GM21619 (cell line): ENCODE results near the gene ZNF692.
"Not testable (repeated sequence)": the region's sequence is repeated elsewhere in the genome, so short reads cannot be mapped to it uniquely, and the experiment has no call there.

ENCODE experiments used
- ATAC-seq: cut with Tn5 transposase; IDR thresholded peaks from one replicate; pipeline ENCODE4 v1.9.1; 2021; ENCODE audit not compliant: unreplicated experiment

ZNF692 gene, protein sequence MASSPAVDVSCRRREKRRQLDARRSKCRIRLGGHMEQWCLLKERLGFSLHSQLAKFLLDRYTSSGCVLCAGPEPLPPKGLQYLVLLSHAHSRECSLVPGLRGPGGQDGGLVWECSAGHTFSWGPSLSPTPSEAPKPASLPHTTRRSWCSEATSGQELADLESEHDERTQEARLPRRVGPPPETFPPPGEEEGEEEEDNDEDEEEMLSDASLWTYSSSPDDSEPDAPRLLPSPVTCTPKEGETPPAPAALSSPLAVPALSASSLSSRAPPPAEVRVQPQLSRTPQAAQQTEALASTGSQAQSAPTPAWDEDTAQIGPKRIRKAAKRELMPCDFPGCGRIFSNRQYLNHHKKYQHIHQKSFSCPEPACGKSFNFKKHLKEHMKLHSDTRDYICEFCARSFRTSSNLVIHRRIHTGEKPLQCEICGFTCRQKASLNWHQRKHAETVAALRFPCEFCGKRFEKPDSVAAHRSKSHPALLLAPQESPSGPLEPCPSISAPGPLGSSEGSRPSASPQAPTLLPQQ

DNA sequence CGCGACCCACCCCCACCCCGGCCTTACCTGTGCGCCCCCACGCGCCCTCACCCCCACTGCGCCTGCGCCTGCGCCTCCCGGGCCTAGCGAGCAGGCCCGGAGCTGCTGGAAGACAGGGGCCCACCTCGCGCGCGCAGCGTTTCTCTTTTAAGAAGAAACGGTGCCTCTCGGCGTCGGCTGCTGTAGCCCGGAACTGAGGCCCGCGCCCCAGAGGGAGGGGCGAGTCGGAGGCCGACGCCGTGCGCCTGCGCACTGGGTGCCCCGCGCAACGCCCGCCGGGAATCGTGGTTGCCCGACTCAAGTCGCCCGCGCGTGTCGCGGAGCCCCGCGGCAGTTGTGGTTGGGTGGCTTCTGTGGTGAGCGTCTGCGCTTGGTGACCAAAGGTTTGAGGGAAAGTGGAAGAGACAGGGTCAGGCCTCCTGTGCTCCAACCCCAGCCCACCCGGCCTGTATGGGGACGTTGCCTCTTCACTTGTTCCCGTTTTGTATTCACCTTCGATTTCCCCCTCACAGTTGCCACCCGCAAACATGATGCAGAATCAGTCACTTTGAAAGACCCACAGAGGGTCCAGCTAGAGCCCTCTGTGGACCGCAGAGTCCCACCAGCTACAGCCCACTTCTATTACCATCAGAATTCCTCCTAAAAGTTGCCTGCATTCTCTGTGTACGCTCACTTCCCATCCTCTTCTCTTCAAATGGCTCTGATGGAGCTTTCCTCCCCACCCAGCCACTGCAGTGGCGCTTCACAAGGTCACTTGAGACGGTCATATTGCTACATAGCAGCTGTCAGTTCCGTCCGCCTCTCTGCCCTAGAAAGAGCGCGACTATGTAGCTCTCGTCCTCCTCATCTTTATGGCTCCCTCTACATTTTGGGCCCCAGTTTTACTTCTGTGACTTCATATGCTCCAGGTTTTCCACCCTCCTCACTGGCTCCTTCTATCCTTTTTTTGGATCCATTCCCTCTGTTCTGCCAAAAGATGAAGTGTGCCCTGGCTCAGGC lies at the start of gene ZNF692:
Gene ZNF692 (minus strand): TSS at position 195 of the 999 bp plus-strand sequence. CDS start 776 bp downstream, outside the sequence.
- ATAC-seq, result peak; percentile 73

DNA sequence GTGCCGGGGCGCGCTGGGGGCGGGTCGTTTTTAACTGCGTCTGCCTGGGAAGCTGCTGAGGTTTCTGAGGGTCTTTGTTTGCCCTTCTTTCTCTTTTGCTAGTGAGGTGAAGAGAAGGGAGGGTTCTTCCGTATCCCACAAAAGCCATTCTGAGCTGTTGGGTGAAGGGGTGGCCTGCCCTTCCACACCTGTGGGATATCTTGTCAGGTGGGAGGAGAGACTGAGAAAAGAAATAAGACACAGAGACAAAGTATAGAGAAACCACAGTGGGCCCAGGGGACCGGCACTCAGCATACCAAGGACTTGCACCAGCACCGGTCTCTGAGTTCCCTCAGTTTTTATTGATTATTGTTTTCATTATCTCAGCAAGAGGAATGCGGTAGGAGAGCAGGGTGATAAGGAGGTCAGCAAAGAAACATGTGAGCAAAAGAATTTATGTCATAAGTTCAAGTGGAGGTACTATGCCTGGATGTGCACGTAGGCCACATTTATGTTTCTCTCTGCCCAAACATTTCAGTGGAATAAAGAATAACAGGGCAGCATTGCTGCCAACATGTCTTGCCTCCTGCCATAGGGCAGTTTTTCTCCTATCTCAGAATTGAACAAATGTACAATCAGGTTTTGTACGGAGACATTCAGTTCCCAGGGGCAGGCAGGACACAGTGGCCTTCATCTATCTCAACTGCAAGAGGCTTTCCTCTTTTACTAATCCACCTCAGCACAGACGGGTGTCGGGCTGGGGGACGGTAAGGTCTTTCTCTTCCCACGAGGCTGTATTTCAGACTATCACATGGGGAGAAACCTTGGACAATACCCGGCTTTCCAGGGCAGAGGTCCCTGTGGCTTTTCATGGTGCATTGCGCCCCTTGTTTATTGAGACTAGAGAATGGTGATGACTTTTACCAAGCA lies 48.1 kb upstream of the ZNF692 start:
- peak; percentile 18 for ATAC-seq

DNA sequence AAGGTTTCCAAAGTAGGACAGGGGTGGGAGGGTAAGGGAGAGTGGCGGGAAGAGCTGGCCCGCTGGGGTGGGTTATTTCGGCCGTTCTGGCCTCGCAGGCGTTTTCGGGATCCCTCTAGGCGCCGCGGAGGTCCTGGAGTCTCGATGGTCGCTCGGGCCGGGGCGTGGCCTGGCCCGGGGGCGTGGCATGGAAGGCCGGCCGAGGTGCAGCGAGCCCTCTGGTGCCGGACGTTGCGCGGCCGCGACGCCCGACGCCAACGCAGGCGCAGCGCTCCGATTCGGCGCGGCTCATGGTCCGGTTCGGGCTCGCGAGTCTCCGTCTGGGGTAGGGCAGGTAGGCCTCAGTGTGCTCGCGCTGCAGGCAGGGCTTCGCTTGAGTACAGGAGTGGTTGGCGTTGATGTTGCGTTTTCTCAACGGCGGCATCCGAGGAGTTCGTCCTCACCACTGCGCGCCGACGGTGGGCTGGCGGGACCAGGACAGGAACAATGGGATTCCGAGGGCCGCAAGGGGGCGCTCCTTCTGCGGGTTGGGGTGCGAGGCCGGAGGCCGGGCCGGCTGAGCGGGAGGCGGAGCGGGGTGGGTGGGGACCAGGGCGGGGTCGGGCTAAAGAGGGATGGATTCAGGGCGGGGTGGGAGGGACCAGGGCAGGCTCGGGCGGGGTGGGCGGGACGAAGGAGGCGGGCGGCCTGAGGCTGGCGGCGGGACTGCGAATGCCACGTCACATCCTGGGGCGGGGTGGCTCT lies 47.3 kb upstream of the ZNF692 start, which contains the start of gene PGBD2:
Gene PGBD2 (plus strand): TSS at position 227 of the 744 bp plus-strand sequence. CDS start 7,628 bp downstream, outside the sequence.
- ATAC-seq, result peak; percentile 90

DNA sequence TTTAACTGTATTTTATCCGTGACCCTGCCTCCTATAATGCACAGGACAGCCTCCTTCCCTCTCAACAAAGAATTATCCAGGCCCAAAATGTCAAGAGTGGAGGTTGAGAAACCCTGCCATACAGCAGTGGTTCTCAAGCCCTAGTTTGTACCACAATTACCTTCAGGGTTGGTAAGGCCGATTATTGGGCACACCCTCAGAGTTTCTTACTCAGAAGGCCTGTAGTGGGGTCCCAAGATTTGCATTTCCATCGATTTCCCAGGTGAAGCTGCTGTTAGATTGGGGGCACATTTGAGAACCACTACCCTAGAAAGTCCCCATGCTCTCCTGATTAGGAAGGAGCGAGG lies 46.8 kb upstream of the ZNF692 start:
- ATAC-seq, result no peak

DNA sequence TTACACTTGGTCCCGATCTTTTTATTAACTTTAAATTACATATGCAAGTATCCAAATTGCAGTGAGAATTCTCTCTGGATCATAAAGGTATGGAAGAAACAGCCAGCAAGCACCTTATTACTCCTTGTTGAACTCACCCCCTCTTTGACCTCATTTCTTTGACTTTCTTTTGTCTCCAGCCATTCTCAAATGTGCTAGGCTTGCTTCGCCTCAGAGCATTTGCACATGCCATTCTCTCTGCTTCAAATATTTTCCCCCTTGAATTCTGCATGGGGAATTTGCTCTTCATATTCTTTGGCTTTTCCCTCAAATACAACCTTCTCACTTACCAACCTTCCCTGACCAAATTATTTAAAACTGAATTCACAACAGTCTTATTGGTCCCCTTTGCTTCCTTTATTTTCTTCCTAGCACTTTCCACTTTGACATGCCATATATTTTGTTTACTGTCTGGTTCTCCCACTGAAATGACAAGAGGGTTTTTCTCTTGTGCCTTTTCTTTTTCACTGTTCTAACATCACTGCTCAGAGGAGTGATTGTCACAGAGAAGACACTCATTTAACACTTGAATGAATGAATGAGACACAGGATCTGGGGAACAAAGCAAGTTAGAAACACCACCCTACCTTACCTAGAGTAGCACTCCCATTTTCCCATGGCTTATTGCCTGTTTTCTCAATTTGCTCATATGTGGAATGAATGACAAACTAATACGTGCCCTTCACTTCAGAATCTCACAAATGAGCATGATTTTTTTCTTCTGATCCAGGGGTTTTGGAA lies 45.7 kb upstream of the ZNF692 start:
- no peak for ATAC-seq

DNA sequence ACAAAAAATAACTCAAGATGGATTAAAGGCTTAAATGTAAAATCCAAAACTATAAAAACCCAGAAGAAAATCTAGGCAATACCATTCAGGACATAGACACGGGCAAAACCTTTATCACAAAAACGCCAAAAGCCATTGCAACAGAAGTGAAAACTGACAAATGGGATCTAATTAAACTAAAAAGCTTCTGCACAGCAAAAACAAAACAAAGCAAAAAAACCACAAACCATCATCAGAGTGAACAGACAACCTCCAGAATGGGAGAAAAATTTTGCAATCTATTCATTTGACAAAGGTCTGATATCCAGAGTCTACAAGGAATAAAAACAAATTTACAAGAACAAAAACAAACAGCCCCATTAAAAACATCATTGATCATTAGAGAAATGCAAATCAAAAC lies 42.7 kb upstream of the ZNF692 start:
- ATAC-seq, result no peak

DNA sequence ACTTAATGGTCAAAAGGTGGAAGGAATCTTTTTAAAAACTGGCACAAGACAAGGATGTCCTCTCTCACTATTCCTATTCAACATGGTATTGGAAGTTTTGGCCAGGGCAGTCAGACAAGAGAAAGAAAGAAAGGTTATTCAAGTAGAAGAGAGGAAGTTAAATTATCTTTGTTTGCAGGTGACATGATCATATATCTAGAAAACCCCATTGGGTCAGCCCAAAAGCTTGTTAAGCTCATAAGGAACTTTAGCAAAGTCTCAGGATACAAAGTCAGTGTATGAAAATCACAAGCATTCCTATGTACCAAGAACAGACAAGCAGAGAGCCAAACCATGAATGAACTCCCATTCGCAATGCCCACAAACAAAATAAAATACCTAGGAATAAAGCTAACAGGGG lies 41.8 kb upstream of the ZNF692 start:
- ATAC-seq, result no peak

DNA sequence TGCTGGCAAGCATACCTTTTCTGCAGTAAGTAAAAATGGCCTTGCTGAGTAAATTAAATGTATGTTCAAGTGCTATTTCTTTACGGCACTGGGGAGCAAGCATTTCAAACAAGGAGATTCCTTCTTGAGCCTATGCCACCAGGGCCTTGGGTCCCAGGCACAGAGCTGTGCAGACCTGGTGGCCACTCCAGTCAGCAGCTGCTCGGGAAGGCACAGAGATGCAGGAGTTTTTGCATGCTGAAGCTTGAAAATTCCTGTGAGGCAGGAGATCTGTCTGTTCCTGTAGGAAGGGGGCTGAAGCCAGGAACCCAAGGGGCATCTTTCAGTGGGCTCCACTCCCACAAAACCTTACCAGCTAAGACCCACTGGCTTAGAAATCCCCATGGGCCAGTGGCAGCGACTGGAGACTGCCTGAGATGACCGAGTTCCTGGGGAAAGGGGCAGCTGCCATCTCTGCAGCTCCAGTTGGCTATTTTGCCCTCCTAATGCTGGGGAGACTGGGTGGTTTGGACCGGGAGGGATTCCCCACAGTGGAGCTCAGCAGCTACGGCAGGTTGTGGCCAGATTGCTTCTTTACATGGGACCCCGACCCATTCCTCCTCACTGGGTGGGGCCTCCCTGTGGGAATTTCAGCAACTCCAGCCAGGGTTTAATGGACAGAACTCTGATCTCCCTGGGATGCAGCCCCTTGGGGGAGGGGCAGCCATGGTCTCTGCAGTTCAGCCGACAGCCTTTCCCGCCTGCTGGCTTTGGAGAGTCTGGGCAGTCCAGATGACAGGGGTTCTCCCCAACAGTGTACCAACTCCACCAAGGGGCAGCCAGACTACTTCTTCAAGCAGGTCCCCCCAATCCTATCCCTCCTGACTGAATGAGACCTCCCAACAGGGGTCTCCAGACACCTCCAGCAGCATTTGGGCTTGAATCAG lies 38.8 kb upstream of the ZNF692 start:
- no peak for ATAC-seq

DNA sequence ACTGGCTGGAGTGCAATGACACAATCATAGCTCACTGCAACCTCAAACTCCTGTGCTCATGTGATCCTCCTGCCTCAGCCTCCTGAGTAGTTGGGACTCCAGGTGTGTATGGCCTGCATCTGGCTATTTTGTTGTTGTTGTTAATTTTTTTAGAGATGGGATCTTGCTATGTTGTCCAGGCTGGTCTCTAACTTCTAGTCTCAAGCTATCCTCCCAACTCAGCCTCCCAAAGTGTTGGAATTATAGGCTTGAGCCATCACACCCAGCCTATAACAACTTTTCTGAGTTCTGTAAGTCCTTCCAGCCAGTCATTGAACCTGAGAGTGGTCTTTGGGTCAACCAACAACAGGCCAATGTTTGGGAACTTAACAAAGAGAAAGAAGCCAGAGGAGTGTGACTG lies 36.0 kb upstream of the ZNF692 start:
- ATAC-seq, result no peak

DNA sequence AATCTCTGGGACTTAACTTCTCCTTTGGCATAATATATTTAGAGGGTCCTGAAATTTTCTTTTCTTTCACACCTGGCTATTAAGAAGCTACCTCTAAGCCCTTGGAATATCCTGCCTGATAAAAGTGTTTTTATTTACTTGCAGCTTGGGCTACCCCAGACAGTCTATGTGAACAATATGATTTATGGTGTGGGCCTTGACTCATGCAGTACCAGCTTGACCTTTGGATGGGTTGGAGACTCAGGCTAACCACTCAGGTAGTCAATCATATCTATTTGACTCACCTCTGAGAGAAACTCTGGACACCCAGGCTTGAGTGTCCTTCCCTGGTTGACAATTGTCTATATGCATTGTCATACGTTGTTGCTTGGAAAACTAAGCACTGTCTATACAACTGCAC lies 33.7 kb upstream of the ZNF692 start:
- ATAC-seq, result no peak

DNA sequence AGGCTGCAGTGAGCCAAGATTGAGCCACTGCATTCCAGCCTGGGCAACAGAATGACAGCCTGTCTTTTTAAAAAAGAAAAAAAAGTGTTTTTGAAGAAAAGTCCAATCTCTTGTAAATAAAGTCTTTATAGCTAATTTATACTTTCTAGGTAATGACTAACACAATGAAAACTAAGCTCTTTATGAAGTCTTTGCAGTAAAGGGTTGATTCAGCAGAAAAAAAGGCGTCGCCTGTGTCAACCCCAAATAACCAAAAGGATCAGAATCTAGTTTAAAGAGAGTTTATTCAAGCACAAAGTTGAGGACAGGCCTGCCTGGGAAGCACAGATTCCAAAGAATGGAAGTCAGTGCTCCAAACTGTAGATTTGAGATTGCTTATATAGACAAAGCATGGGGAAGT lies 32.9 kb upstream of the ZNF692 start:
- no peak for ATAC-seq

DNA sequence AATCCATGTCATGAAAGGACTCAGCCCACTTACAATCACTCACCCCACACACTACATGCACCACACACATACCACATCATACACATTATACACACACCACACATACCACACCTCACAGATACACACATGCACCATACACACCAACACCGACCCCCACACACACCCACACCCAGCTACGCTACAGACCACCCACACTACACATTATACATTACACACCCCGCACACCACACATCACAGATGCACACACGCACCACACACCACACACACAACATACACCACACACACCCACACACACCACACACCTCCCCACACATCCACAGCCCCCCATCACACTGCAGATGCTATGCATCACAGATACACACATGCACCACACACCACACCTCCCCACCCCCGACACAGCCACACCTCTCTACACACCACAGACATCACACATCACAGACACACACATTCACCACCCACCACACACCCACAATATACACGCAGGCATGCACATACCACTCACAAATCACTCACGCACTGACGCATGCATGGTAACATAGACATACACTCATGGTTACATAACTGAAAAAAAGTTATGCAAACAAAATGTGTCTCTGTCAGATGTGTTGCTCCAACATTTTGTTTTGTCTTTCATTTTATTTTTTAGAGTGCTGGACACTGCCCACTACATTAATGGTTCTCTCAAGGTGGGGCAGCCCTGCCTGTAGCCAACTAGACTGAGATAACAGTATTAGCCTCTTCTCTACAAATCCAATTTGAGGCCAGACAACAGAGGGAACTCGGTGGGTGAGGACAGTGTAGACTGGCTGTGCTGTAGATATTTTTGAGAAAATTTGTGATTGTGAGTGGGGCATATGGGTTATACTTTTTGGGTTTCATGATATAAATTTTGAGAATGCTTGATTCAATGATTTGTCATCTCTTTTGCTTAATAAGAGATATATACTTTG lies 31.9 kb upstream of the ZNF692 start:
- ATAC-seq, result no peak

DNA sequence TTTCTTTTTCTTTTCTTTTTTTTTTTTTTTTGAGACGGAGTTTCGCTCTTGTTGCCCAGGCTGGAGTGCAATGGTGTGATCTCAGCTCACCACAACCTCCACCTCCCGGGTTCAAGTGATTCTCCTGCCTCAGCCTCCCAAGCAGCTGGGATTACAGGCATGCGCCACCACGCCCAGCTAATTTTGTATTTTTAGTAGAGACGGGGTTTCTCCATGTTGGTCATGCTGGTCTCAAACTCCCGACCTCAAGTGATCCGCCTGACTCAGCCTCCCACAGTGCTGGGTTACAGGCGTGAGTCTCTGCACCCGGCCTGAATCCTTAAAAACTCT lies 31.0 kb upstream of the ZNF692 start:
- not testable (repeated sequence) for ATAC-seq

DNA sequence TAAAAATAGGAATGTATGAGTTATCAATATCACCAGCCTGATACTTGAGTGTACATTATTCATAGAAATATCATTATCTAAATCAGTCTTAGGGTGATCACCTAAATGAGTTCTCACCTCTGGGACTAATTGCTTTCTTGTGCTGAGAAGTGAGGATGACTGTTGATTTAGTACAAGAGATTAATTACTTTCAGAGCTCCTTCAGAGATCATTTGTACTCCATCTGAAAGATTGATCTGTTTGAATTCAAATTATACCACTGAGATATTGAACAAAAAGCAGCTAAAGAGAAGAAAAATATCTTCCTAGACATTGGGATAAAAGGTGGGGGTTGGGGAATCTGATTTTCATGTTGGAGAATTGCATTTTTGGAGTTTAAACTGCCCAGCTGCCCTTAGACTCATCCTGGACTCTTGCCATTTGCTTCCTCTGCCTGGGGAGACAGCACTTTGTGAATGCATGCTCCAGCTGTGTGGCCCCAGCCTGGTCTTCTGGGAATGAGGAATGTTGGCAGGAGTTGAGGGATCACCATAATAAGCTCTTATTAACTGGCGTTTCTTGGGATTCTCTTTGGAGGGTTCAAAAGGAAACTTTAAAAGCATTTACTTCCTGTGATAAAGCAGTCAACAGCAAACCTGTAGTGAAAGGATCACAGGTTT lies 27.5 kb upstream of the ZNF692 start:
- no peak for ATAC-seq

DNA sequence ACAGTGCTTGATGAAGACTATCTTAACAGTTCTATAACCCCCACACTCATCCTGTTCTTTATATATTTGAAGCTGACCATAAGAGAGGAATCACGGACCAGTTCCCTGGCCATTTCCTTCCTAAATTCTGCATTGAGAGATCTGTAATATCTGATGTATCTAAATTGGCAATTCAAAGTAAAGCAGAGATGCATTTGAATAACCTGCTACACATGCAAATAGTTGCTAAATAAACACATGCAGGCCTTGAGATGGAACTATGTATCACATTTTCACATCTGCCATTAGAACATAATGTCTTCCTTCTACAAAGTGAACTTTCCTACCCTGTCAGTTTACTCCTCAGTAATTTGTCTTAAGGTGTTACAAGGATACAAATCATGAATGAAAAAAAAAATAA lies 26.8 kb upstream of the ZNF692 start:
- no peak for ATAC-seq

DNA sequence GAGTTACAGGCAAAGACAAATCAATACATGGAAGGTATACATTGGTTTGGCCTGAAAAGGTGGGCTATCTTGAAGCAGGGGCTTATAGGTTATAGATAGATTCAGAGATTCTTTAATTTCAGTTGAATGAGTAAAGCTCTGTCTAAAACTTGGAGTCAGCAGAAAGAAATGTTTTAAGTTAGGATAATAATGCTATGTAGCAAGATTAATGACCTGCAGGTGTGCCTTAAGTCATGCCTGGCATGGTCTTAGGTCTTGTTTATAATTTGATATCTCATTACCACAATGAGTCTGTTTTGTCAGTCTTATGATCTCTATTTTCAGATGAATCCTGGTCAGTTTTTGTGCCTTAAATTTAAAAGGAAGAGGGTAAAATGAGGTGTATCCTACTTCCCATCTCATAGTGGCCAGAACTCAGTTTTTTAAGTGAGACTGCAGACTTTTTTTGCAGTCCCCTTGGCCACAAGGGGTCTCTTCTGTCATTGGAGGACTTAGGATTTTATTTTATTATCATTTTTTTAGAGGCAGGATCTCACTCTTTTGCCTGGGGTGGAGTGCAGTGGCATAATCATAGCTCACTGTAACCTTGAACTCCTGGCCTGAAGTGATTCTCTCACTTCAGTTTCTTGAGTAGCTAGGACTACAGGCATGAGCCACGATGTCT lies 25.9 kb upstream of the ZNF692 start:
- no peak for ATAC-seq
